ENCODE results near the gene UBAC2.
"Not testable (repeated sequence)": the region's sequence is repeated elsewhere in the genome, so short reads cannot be mapped to it uniquely, and the experiment has no call there.

Gene UBAC2

DNA sequence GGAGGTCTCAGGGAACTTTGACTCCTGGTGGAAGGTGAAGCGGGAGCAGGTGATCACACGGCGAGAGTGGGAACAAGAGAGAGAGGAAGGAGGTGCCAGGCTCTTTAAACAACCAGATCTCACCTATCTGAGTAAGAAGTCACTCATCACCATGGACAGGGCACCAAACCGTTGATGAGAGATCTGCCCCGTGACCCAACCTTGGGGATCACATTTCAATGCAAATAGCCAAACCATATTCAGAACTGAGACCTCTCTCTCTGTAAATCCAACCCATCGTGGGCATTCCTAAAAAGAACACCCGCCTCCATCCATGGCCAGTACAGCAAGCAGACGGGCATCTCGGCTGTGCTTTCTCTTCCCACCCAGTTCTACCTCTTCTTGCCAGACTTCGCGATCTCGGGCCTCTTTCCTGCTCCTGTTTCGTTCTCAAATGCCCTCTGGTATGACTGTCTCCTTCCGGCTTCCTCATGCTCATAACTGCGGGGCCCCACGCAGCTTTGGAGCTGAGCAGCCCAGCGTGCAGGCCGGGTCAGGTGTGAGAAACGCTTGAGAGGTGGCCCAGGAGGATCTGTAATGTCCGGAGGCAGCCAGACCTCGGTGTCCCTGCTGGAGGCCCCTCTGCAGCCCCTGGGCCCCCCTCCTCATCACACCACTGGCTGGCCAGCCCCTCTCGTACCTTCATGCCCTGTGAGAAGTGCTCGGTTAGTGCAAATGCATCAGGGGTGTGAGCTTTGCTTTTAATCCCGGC, 203.5 kb downstream of the UBAC2 start:
- DNase-seq: no peak

DNA sequence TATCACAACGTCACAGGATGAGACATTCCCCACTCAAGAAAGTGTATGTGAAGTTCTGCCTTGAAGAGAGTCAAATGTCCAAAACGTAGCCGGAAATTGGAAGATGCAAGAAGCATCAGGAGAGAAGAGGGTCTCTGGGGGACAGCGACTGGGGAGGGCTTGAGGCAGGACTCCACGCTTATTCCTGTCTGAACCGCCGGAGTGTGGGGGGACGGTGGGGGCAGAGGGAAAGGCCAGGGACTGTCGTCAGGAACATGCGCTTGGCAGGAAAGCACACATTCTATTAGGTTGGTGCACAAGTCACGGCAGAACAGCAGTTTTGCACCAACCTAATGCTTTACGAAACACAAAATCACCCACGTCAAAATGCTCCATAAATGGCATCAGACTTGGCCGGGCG, 205.3 kb downstream of the UBAC2 start:
- no peak for DNase-seq

GRCh38 chr13:99406799-99407201, 206.1 kb downstream of the UBAC2 start:
- DNase-seq: no peak

DNA sequence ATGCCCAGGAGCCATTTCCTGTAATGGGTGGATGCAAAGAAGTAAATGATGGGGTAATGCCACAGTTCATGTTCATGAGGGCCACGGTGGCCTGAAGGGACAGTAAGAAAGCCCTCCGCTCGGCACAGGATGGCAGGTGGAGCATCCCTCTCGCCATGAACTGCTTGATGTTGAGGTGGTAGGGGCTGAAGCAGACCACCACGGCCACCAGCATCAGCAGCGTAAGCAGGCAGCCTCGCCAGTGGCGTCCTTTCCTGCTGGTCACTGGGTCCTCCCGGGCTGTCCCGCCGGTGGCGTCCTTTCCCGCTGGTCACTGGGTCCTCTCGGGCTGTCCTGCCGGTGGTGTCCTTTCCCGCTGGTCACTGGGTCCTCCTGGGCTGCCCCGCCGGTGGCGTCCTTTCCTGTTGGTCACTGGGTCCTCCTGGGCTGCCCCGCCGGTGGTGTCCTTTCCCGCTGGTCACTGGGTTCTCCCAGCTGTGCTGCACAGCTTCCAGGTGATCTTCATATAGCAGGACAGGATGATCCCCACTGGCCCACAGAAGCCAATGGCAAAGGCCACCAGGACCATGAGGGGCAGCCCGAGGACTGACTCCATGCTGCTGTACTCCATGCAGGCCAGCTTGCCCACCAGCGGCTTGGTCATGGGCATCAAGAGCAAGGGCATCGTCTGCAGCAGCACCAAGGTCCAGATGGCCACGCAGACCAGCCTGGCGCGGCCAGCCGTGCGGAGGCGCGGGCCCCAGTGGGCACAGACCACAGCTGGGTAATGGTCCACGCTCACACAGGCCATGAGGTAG, 207.4 kb downstream of the UBAC2 start:
- DNase-seq: no peak

DNA sequence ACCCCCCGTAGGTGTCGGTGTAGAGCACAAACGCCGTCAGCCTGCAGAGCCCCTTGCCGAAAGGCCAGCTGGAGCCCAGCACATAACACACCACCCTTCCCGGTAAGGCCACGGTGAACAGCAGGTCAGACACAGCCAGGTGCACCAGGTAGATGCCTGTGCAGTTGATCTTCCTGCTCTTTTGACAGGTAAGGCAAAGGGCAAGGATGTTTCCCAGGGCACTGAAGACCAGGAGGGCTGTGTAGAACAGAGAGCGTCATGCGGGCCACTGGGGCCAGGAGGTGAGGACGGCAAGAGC, 208.0 kb downstream of the UBAC2 start:
- DNase-seq: no peak

DNA sequence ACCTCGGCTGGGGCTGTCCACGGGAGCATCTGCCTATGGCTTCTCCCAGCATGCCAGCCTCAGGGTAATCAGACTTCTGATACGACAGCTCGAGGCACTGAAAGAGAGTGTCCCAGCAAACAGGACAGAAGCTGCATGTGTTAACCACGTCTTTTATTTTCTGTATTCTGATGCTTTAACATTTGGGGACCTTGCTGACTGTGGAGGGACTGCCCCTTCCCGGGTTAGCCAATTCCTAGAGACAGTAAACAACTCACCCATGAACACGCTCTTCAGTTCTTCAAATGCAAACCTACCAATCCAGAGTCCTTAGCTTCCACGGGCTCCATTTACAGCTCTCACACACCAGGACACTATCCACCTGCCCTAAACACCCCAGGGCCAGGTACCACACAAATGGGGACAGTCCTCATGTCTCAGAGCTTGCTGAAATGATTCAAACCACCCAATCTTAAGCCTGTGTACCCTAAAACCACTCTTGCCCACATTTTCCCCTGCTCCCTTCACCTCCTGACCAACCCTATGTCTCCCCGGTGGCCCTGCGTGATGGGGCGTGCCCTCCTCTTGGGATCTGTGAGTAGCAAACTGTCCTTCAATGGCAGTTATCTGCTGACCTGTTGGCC, 208.9 kb downstream of the UBAC2 start:
- DNase-seq: not testable (repeated sequence)

- DNase-seq: not testable (repeated sequence)
Observed at GRCh38 chr13:99410646-99411475, 210.2 kb downstream of the UBAC2 start.

DNA sequence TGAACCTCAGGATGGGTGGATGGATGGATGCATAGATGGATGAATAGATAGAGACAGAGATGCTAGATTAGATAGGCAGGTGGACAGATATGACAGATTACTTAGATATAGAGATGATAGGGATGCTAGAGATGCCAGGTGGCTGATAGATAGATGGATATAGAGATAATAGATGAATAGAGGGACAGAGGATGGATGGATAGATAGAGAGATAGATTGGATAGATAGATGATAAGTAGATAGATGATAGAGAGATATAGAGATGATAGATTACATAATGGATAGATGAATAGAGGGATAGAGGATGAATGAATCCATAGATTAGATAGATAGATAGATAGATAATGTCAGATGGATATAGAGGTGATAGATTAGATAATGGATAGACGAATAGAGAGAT, 212.2 kb downstream of the UBAC2 start:
- DNase-seq: no peak

GRCh38 chr13:99414048-99414995, 213.7 kb downstream of the UBAC2 start:
- no peak for DNase-seq

GRCh38 chr13:99415014-99415650, 214.5 kb downstream of the UBAC2 start:
- no peak for DNase-seq

DNA sequence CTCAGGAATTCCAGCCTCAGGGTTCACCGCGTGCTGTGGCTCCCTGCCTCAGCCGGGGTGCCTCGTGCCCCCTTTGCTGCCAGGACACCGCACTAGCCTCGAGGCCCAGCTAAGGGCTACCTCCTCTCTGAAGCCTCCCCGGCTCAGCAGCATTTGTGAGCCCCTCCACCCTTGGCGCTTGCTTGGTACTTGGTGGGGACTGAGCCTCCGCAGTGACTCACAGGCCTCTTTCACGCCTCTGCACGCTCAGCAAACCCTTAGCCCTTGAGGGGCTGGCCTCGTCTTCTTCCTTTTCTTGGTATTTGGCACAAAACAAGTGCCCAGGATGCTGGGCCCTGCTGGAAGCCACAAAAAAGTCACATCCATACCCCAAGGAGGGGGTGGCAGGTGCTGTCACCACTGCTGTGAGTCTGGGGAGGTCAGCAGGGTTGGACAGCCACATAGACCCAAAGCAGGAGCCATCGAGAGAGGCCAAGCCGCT, 215.2 kb downstream of the UBAC2 start:
- DNase-seq: peak; percentile 76

DNA sequence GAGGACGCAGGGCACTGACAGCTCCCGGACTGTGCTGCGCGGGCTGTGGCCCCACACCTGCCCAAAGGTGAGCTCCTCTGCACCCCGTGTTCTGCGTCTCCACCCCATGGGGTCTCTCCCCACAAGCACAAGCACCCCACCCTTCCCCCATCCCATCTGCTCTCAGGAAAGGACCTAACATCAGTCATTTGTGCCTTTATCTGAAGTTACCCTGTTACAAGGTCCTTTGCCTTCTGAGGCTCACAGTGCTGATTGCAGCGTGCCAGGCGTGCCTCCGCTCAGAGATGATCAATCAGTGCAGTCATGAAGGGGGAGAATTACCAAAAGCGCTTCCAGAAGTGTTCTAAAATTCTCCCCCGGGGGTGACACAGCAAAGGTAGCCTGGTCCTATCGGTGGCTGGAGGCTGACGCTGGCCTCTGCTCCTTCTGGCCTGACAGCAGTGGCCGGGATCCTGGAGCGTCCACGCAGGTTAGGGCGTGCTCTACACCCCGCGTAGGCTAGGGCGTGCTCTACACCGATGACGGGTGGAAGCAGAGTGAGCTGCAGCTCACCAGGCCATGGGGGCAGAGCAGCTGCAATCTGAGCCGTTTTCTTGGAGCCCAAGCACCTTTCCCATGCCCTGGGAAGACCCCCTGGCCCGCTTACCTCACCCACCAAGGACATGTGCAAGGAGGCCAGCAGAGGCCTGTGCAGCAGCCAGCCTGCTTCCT, 215.9 kb downstream of the UBAC2 start:
- peak; percentile 51 for DNase-seq

DNA sequence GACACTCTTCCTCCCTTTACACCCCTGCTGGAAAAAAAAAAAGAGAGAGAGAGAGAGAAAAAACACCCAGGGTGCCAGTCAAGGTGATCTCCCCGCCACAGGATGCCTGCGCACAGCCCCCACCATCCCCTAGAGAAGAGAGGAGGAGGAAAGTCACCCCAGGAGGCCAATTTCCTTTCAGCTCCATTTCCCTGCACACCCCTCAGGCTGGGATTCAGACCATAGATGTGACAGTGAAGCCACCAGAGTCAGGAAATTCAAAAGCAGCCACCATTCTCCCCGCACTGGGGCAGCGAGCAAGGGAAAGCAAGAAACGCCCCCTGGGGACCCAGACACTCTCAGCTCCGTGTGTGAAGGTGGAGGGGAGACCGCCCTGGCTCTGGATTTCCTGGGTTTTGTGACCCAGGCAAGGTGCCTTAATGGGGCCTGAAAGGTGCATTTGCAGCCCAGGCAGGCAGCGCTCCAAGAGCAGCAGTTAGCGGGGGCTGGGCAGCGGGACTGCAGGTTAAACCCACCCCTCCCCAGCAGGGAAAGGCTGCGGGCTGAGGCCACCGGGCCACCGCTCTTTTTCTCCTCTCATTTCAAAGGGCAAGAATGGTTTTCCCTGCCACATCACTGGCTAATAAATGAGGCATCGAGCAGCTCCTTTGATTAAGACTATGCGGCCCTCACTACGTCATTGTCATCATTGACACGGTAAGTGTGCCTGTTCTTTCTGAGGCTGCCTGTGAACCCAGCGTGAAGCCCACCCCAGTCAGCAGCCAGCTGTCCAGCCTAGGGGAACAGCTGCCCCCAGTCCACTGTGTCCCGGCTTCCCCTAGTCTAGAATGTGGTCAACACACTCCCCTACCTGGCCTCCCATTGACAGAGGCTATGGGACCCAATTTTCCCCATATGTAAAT, 216.8 kb downstream of the UBAC2 start:
- peak; percentile 31 for DNase-seq

GRCh38 chr13:99418103-99418842, 217.6 kb downstream of the UBAC2 start:
- DNase-seq: peak; percentile 55

GRCh38 chr13:99418843-99419140, 218.1 kb downstream of the UBAC2 start:
- DNase-seq: peak; percentile 2

DNA sequence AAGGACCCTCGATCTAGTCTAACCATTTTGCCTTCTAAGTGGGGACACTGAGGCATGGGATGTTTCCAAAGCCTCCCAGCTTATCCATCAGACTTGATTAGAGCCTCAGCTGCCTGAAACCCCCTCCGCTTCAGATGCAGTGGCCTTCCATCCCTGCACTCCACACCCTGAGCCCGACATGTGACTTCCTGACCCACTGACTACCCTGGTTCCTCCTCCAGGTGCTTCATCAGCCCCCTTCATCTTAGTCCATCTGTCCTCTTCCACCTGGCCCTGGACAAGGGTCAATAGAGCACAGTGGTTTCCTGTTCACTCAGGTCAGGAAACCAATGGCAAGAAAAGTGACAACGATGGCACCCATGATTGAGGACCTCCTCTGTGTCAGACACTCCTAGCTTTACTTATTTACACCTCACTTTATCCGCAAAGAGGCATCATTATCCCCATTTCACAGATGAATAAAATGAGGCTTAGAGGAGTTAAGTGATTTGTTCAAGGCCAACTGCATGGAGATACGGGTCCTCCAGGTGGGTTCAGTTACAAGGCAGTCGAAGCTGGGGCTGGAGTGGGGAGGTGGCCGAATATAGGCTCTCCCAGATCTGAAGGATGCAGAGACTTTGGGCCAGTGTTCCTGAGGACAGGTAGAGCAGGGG, 219.1 kb downstream of the UBAC2 start:
- DNase-seq: peak; percentile 5

DNA sequence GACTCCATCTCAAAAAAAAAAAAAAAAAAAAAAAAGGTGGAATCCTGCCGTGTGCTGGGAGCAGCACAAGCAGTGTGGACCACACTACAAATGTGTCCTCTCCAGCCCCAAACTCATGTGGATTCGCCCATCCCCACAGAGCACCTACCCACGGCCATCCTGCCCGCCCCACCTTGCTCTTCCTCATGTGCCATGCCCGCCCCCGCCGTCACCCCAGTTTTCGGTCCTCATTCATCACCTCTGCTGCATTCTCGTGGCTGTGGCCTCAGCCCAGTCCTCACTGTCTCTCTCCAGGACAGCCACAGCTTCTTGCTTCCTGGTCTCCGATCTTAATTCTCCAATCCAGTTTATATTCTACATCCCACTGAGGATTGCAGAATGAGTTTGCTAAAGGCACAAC, 220.6 kb downstream of the UBAC2 start:
- DNase-seq: peak; percentile 2
